ENCODE measurements around the gene RPS16. TPM values are rescaled to one million over a fixed set of nuclear protein-coding genes. Genes with fewer than 3 reads are reported as not detected.

The RPS16 gene
- total RNA-seq, 1 donor from 2014 or later, result 2,151 TPM

DNA sequence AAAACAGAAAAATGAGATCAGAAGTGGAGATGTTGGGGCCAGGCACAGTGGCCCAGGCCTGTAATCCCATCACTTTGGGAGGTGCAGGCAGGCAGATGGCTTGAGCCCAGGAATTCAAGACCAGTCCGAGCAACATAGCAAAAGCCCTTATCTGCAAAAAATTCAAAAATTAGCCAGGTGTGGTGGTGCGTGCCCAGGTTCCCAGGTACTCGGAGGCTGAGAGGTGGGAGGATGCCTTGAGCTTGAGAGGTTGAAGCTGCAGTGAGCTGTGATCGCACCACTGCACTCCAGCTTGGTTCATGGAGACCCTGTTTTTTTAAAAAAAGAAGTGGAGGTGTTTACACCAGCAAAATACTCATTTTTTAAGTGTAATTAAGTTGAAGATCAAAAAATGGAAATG lies 35.7 kb downstream of the RPS16 start:
- H3K9me3 Mint-ChIP-seq (ENCODE audit: unreplicated experiment), result no peaks in the 10 kb centered on the region
- H3K36me3 Mint-ChIP-seq (ENCODE audit: low read depth, unreplicated experiment), result peaks cover 11% of the 10 kb centered on the region
- no peak for DNase-seq (ENCODE audit: low spot score)
- H3K27ac Mint-ChIP-seq (ENCODE audit: unreplicated experiment), result no peak overlapping the region
- peak overlapping the region; percentile 42 for H3K4me3 Mint-ChIP-seq (ENCODE audit: unreplicated experiment)
- H3K4me1 Mint-ChIP-seq (ENCODE audit: unreplicated experiment), result peaks cover 23% of the 10 kb centered on the region
- H3K27me3 Mint-ChIP-seq (ENCODE audit: unreplicated experiment), result peaks cover 23% of the 10 kb centered on the region
- TF ChIP-seq, protein P1, sequence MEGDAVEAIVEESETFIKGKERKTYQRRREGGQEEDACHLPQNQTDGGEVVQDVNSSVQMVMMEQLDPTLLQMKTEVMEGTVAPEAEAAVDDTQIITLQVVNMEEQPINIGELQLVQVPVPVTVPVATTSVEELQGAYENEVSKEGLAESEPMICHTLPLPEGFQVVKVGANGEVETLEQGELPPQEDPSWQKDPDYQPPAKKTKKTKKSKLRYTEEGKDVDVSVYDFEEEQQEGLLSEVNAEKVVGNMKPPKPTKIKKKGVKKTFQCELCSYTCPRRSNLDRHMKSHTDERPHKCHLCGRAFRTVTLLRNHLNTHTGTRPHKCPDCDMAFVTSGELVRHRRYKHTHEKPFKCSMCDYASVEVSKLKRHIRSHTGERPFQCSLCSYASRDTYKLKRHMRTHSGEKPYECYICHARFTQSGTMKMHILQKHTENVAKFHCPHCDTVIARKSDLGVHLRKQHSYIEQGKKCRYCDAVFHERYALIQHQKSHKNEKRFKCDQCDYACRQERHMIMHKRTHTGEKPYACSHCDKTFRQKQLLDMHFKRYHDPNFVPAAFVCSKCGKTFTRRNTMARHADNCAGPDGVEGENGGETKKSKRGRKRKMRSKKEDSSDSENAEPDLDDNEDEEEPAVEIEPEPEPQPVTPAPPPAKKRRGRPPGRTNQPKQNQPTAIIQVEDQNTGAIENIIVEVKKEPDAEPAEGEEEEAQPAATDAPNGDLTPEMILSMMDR (IDR thresholded peaks at IDR 0.05; ENCODE audit: unreplicated experiment), result no peak

DNA sequence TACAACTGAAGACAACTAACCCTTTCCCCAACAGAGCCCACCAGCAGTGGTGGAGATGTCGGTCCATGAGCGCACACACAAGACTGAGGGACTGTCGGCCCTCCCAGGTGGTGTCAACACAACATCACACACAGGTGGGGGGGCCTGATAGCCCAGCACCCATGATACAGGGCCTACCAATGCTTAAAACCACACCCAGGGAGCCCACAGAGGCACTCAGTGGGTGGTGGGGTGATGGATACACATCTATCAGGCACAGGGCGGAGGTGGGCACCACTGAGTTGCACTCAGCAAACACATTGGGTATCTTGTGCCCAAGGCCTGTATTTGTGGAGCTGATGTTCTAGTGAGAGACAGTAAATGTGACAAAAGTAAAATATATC lies 36.1 kb downstream of the RPS16 start:
- TF ChIP-seq, protein P1 (IDR thresholded peaks at IDR 0.05; ENCODE audit: unreplicated experiment), result no peak
- Mint-ChIP-seq H3K27ac (ENCODE audit: unreplicated experiment) (no peak overlapping the region), H3K9me3 (ENCODE audit: unreplicated experiment) (no peaks in the 10 kb centered on the region), H3K27me3 (ENCODE audit: unreplicated experiment) (peaks cover 23% of the 10 kb centered on the region), H3K4me1 (ENCODE audit: unreplicated experiment) (peaks cover 23% of the 10 kb centered on the region), H3K4me3 (ENCODE audit: unreplicated experiment) (peak overlapping the region; percentile 42), H3K36me3 (ENCODE audit: low read depth, unreplicated experiment) (peaks cover 12% of the 10 kb centered on the region)
- DNase-seq (ENCODE audit: low spot score), result no peak

GRCh38 chr19:39398297-39398864 lies 37.4 kb downstream of the RPS16 start:
- no peak for DNase-seq (ENCODE audit: low spot score)
- H3K9me3 Mint-ChIP-seq (ENCODE audit: unreplicated experiment), result no peaks in the 10 kb centered on the region
- H3K36me3 Mint-ChIP-seq (ENCODE audit: low read depth, unreplicated experiment), result peaks cover 13% of the 10 kb centered on the region
- TF ChIP-seq, protein P1 (IDR thresholded peaks at IDR 0.05; ENCODE audit: unreplicated experiment), result no peak
- peaks cover 21% of the 10 kb centered on the region for H3K27me3 Mint-ChIP-seq (ENCODE audit: unreplicated experiment)
- H3K4me3 Mint-ChIP-seq (ENCODE audit: unreplicated experiment), result no peak overlapping the region
- H3K27ac Mint-ChIP-seq (ENCODE audit: unreplicated experiment), result peak overlapping the region; percentile 89
- H3K4me1 Mint-ChIP-seq (ENCODE audit: unreplicated experiment), result peaks cover 20% of the 10 kb centered on the region

DNA sequence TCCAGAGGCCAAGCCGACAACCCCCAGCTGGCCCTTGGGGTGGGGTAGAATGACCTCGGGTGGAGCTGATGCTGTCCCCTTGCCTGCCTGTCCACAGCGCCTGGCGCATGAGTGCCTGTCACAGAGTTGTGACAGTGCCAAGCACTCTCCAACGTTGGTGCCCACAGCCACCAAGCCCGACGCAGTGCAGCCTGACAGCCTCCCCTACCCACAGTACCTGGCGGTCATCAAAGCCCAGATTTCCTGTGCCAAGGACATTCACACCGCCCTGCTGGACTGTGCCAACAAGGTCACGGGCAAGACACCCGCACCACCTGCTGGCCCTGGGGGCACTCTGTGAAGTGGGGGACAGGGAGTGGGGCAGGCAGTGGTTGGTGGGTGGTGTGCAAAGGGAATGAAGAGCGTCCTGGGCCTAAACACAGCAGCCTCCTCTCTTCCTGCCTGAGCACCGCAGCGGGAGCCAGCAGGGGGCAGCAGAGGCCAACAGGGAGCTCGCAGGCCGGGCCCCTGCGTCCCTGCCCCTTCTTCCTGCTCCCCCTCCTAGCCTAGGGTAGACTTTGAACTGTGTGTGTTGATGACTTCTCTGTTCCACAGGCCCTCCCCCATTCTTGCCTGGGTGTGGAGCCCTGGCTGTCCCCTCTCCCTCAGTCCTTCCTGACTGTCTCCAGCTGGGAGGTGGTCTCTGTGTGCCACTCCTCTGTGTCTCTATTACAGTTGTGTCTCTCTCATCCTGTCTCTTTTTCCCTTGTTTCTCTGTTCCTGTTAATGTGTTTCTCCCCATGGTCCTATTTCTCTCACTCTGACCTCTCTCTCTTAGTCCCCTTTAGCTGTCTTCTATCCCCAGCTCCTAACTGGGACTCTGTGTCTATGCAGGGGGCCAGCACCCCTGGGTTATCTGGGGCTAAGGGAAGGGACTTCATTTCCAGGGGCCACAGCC lies 38.1 kb downstream of the RPS16 start:
- H3K36me3 Mint-ChIP-seq (ENCODE audit: low read depth, unreplicated experiment), result peaks cover 13% of the 10 kb centered on the region
- H3K4me3 Mint-ChIP-seq (ENCODE audit: unreplicated experiment), result peak overlapping the region; percentile 38
- peak; percentile 94 for DNase-seq (ENCODE audit: low spot score)
- no peaks in the 10 kb centered on the region for H3K9me3 Mint-ChIP-seq (ENCODE audit: unreplicated experiment)
- TF ChIP-seq, protein P1 (IDR thresholded peaks at IDR 0.05; ENCODE audit: unreplicated experiment), result peak; percentile 76
- peaks cover 21% of the 10 kb centered on the region for H3K27me3 Mint-ChIP-seq (ENCODE audit: unreplicated experiment)
- H3K27ac Mint-ChIP-seq (ENCODE audit: unreplicated experiment), result peak overlapping the region; percentile 89
- peaks cover 20% of the 10 kb centered on the region for H3K4me1 Mint-ChIP-seq (ENCODE audit: unreplicated experiment)
